HepG2 (cell line): ENCODE results near the gene BGN.

ENCODE experiments used
- EZH2 ChIP-seq: conservative IDR thresholded peaks from 2 replicates; pipeline ENCODE4 v1.6.1; 2012; ENCODE audit warnings: mild to moderate bottlenecking, low read depth, low read length, moderate library complexity
- GABPA ChIP-seq, 2 experiments: IDR thresholded peaks; 2 replicates each; pipeline ENCODE4 v1.6.1; 2011 to 2016; ENCODE audit warnings: low read depth in 2 of 2, low read length in 1 of 2, missing biosample characterization in 1 of 2, missing genetic modification characterization in 1 of 2
- NFKB2 ChIP-seq: sonication (generic); formaldehyde crosslinking; IDR thresholded peaks from 2 replicates; pipeline ENCODE4 v1.4.0; 2020; ENCODE audit warnings: missing genetic modification reagents, borderline replicate concordance
- PHF21A ChIP-seq: sonication (generic); formaldehyde crosslinking; IDR thresholded peaks from 2 replicates; pipeline ENCODE4 v1.5.0; 2020; ENCODE audit warnings: mild to moderate bottlenecking, missing genetic modification reagents
- POLR2AphosphoS5 ChIP-seq: IDR thresholded peaks from 2 replicates; pipeline ENCODE4 v1.6.1; 2012; ENCODE audit warnings: low read depth, low read length
- SIN3B ChIP-seq: fragments of 150-350 bp; IDR thresholded peaks from 2 replicates; pipeline ENCODE4 v1.6.1; 2014; ENCODE audit warnings: low read length
- SMAD3 ChIP-seq: sonication (generic); formaldehyde crosslinking; IDR thresholded peaks from 2 replicates; pipeline ENCODE4 v1.4.0; 2020; ENCODE audit warnings: missing genetic modification reagents
- TBP ChIP-seq: sonication (generic); formaldehyde crosslinking; IDR thresholded peaks from 2 replicates; pipeline ENCODE4 v1.5.0; 2020; ENCODE audit warnings: missing genetic modification reagents
- TCF7 ChIP-seq: sonication (generic); IDR thresholded peaks from 2 replicates; pipeline ENCODE4 v1.6.1; 2016; ENCODE audit warnings: antibody characterized with exemption, low read depth
- ZKSCAN1 ChIP-seq: fragments of 150-350 bp; IDR thresholded peaks from 2 replicates; pipeline ENCODE4 v1.6.1; 2014; ENCODE audit warnings: low read length
- ZNF549 ChIP-seq: sonication (generic); formaldehyde crosslinking; IDR thresholded peaks from 2 replicates; pipeline ENCODE4 v1.5.0; 2020; ENCODE audit warnings: missing genetic modification reagents
- ZNF605 ChIP-seq: sonication (generic); formaldehyde crosslinking; IDR thresholded peaks from 2 replicates; pipeline ENCODE4 v1.8.0; 2022; ENCODE audit warnings: mild to moderate bottlenecking, missing genetic modification reagents
- TF ChIP-seq, protein P1 (sequence below): sonication (generic); formaldehyde crosslinking; IDR thresholded peaks from 2 replicates; pipeline ENCODE4 v1.8.1; 2023; ENCODE audit warnings: mild to moderate bottlenecking, missing genetic modification reagents
- TF ChIP-seq, protein P2 (sequence below): IDR thresholded peaks from 2 replicates; pipeline ENCODE4 v1.6.1; 2016

DNA sequence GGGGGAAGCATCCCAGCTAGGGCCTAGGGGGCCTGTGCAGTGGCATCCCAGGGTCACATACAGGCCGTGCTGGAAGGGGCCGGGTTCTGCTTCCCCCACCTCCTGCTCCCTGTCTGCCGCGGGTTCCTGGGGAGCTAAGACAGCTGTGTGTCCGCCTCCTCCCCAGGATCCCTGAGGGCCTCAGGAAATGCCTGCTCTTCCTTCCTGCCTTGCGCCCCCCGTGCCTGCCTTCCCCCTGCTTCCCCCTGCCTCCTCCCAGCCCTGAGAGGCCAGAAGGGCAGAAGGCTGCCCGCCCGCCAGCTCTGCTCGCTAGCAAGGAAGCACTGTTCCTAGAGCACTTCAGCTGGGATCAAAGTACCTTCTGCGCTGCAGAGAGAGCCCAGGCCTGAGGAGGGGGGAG lies 2.9 kb upstream of the BGN start:
- TF ChIP-seq, protein P1, sequence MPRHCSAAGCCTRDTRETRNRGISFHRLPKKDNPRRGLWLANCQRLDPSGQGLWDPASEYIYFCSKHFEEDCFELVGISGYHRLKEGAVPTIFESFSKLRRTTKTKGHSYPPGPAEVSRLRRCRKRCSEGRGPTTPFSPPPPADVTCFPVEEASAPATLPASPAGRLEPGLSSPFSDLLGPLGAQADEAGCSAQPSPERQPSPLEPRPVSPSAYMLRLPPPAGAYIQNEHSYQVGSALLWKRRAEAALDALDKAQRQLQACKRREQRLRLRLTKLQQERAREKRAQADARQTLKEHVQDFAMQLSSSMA, result no peak
- TF ChIP-seq ZNF549 (CRISPR knock-in tag), result no peak
- no peak for TF ChIP-seq ZKSCAN1
- no peak for TF ChIP-seq GABPA (IDR thresholded peaks at IDR 0.05; ENCODE audit: low read depth, low read length)
- no peak for TF ChIP-seq GABPA (CRISPR knock-in tag; IDR thresholded peaks at IDR 0.05; ENCODE audit: low read depth)
- no peak for TF ChIP-seq SMAD3
- TF ChIP-seq TBP, result no peak
- no peak for TF ChIP-seq ZNF605 (CRISPR knock-in tag)
- no peak for TF ChIP-seq POLR2AphosphoS5
- no peak for TF ChIP-seq PHF21A
- TF ChIP-seq TCF7, result no peak
- no peak for TF ChIP-seq SIN3B
- no peak for TF ChIP-seq EZH2
- TF ChIP-seq, protein P2, sequence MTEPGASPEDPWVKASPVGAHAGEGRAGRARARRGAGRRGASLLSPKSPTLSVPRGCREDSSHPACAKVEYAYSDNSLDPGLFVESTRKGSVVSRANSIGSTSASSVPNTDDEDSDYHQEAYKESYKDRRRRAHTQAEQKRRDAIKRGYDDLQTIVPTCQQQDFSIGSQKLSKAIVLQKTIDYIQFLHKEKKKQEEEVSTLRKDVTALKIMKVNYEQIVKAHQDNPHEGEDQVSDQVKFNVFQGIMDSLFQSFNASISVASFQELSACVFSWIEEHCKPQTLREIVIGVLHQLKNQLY (CRISPR knock-in tag), result no peak
- TF ChIP-seq NFKB2 (CRISPR knock-in tag), result no peak
